ENCODE data around the gene METTL25. TPM values are rescaled to one million over a fixed set of nuclear protein-coding genes. Genes with fewer than 3 reads are reported as not detected.
A peak's percentile ranks its signal among the peaks of the same experiment; 100 is the strongest.
"Not testable (repeated sequence)": the region's sequence is repeated elsewhere in the genome, so short reads cannot be mapped to it uniquely, and the experiment has no call there.

The METTL25 gene
- total and polyA plus RNA-seq, 2 donors from 2014 or later = 10.8 to 19.3 TPM

DNA sequence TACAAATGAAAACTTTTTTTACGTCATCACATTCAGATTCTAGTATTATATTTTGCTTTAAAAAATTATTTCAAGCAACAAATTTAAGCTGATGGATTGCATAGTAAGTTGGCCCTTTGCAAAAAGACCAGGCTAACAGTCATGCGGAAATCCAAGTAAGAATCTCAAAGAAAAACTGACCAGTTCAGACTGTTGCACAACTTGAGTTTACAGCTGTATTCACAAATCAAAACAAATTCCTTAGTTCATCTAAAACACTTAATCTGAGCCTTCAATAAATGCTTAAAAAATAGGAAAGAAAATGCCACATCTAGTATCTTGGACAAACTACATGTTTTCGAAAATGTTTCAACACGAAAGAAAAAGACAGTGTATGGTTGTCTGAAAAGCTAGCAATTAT is 989 bp upstream of the METTL25 start:
- H3K36me3 ChIP-seq (ENCODE audit: control insufficient read depth in 2 of 3, insufficient read depth in 3 of 3, low read length in 3 of 3) = peaks cover 2 to 23% (median 2%) of the 10 kb centered on the region in 3 donors
- TF ChIP-seq, protein P1, sequence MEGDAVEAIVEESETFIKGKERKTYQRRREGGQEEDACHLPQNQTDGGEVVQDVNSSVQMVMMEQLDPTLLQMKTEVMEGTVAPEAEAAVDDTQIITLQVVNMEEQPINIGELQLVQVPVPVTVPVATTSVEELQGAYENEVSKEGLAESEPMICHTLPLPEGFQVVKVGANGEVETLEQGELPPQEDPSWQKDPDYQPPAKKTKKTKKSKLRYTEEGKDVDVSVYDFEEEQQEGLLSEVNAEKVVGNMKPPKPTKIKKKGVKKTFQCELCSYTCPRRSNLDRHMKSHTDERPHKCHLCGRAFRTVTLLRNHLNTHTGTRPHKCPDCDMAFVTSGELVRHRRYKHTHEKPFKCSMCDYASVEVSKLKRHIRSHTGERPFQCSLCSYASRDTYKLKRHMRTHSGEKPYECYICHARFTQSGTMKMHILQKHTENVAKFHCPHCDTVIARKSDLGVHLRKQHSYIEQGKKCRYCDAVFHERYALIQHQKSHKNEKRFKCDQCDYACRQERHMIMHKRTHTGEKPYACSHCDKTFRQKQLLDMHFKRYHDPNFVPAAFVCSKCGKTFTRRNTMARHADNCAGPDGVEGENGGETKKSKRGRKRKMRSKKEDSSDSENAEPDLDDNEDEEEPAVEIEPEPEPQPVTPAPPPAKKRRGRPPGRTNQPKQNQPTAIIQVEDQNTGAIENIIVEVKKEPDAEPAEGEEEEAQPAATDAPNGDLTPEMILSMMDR (IDR thresholded peaks at IDR 0.05; ENCODE audit: borderline replicate concordance, extremely low read depth, insufficient read depth) = no peak
- DNase-seq = no peak
- peak overlapping the region; percentile 95 to 99 (median 98) for H3K4me3 ChIP-seq (ENCODE audit: low read length in 3 of 3)
- peaks cover 0 to 20% (median 7%) of the 10 kb centered on the region in 3 donors for H3K4me1 ChIP-seq (ENCODE audit: control insufficient read depth in 2 of 3, insufficient read depth in 2 of 3, low read depth in 1 of 3, low read length in 3 of 3)
- H3K27me3 ChIP-seq (ENCODE audit: control insufficient read depth, insufficient read depth, low read length) = no peaks in the 10 kb centered on the region
- H3K27ac ChIP-seq (ENCODE audit: low read depth in 2 of 2, low read length in 2 of 2) = no peak overlapping the region
- H3K9me3 ChIP-seq (ENCODE audit: control insufficient read depth in 2 of 3, insufficient read depth in 1 of 3, low read length in 3 of 3) = no peaks in the 10 kb centered on the region
- peak overlapping the region; percentile 97 to 100 (median 97) for H3K9ac ChIP-seq (ENCODE audit: low read length in 3 of 3)
- intact Hi-C loops (cut with DNase I) = no loop called here
- no peak for FAIRE-seq

DNA sequence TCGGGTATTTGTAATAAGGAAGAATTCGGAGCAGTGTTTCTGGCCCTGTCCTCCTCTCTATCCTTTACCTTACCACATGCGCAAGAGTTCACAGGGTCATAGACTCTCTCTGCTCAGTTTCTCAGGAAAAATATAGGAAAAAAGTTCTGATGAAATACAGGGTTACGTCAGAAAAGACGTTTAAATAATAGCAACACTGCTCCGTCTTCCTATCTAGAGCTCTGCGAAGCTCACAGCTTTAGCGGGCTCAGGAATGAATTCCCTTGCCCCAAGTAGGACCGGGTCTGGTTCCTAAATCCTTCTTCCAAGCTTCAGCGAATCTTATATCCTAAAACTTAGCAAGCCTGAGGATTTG is 507 bp upstream of the METTL25 start:
- TF ChIP-seq, protein P1 (IDR thresholded peaks at IDR 0.05; ENCODE audit: borderline replicate concordance, extremely low read depth, insufficient read depth) = no peak
- H3K27me3 ChIP-seq (ENCODE audit: control insufficient read depth, insufficient read depth, low read length) = no peaks in the 10 kb centered on the region
- H3K9me3 ChIP-seq (ENCODE audit: control insufficient read depth in 2 of 3, insufficient read depth in 1 of 3, low read length in 3 of 3) = no peaks in the 10 kb centered on the region
- H3K36me3 ChIP-seq (ENCODE audit: control insufficient read depth in 2 of 3, insufficient read depth in 3 of 3, low read length in 3 of 3) = peaks cover 2 to 23% (median 2%) of the 10 kb centered on the region in 3 donors
- peak overlapping the region; percentile 97 to 100 (median 97) for H3K9ac ChIP-seq (ENCODE audit: low read length in 3 of 3)
- intact Hi-C loops (cut with DNase I) = no loop called here
- peak overlapping the region; percentile 97 to 99 for H3K27ac ChIP-seq (ENCODE audit: low read depth in 2 of 2, low read length in 2 of 2)
- peaks cover 0 to 20% (median 8%) of the 10 kb centered on the region in 3 donors for H3K4me1 ChIP-seq (ENCODE audit: control insufficient read depth in 2 of 3, insufficient read depth in 2 of 3, low read depth in 1 of 3, low read length in 3 of 3)
- no peak for DNase-seq
- peak overlapping the region; percentile 95 to 99 (median 98) for H3K4me3 ChIP-seq (ENCODE audit: low read length in 3 of 3)
- no peak for FAIRE-seq

DNA sequence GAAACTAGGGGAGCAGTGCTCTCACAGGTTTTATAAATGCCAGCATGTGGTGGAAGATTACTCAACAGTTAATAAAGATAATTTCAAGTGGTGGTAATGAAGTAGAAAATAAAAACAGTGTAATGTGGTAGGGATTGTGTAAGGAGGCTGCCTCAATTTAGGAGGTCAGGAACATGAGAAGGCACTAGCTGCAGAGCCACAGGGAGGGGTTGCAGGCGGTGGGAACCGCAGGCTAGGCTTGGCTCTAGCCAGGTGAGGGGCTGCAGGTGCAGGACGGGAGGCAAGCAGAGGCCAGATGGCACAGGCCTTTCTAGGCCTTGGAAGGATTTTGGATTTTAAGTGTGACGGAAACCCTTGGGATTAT is 768 bp downstream of the METTL25 start:
- TF ChIP-seq, protein P1 (IDR thresholded peaks at IDR 0.05; ENCODE audit: borderline replicate concordance, extremely low read depth, insufficient read depth) = no peak
- no peak for FAIRE-seq
- intact Hi-C loops (cut with DNase I) = no loop called here
- Histone ChIP-seq H3K36me3 (ENCODE audit: control insufficient read depth in 2 of 3, insufficient read depth in 3 of 3, low read length in 3 of 3) (peaks cover 2 to 16% (median 2%) of the 10 kb centered on the region in 3 donors), H3K4me1 (ENCODE audit: control insufficient read depth in 2 of 3, insufficient read depth in 2 of 3, low read depth in 1 of 3, low read length in 3 of 3) (peaks cover 0 to 20% (median 9%) of the 10 kb centered on the region in 3 donors), H3K27me3 (ENCODE audit: control insufficient read depth, insufficient read depth, low read length) (no peaks in the 10 kb centered on the region), H3K9me3 (ENCODE audit: control insufficient read depth in 2 of 3, insufficient read depth in 1 of 3, low read length in 3 of 3) (no peaks in the 10 kb centered on the region), H3K4me3 (ENCODE audit: low read length in 3 of 3) (peak overlapping the region; percentile 80 to 95 (median 83)), H3K27ac (ENCODE audit: low read depth in 2 of 2, low read length in 2 of 2) (peak overlapping the region; percentile 71 to 97), H3K9ac (ENCODE audit: low read length in 3 of 3) (peak overlapping the region; percentile 62 to 88 (median 78))
- DNase-seq = peak in 4 of 5 donors; percentile 28 to 74 (median 58)

DNA sequence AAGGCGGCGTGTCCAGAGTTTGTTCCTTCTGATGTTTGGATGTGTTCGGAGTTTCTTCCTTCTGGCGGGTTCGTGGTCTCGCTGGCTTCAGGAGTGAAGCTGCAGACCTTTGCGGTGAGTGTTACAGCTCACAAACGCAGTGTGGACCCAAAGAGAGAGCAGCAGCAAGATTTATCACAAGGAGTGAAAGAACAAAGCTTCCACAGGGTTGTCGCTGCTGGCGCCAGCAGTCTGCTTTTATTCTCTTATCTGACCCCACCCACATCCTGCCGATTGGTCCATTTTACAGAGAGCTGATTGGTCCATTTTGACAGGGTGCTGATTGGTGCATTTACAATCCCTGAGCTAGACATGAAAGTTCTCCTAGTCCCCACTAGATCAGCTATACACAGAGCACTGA is 2.5 kb downstream of the METTL25 start:
- H3K4me1 ChIP-seq (ENCODE audit: control insufficient read depth in 2 of 3, insufficient read depth in 2 of 3, low read depth in 1 of 3, low read length in 3 of 3) = peaks cover 0 to 16% (median 9%) of the 10 kb centered on the region in 3 donors
- not testable (repeated sequence) for FAIRE-seq

More for the DNA sequence above, 2.5 kb downstream of the METTL25 start:
- H3K36me3 ChIP-seq (ENCODE audit: control insufficient read depth in 2 of 3, insufficient read depth in 3 of 3, low read length in 3 of 3); H3K27me3 ChIP-seq (ENCODE audit: control insufficient read depth, insufficient read depth, low read length); intact Hi-C loops (cut with DNase I); DNase-seq; H3K9me3 ChIP-seq (ENCODE audit: control insufficient read depth in 2 of 3, insufficient read depth in 1 of 3, low read length in 3 of 3); H3K9ac ChIP-seq (ENCODE audit: low read length in 3 of 3); H3K4me3 ChIP-seq (ENCODE audit: low read length in 3 of 3); H3K27ac ChIP-seq (ENCODE audit: low read depth in 2 of 2, low read length in 2 of 2): not testable (repeated sequence)

Data from kidney (tissue), 14 donors.